ENCODE results near the gene SRRM4.
"Not testable (repeated sequence)": the region's sequence is repeated elsewhere in the genome, so short reads cannot be mapped to it uniquely, and the experiment has no call there.

Gene SRRM4

GRCh38 chr12:118984161-118984943 lies 3.0 kb downstream of the SRRM4 start:
- no peak for DNase-seq
- no peaks in the 10 kb centered on the region for H3K4me1 Mint-ChIP-seq (ENCODE audit: low read depth)
- H3K27ac Mint-ChIP-seq: no peak overlapping the region
- H3K27me3 Mint-ChIP-seq: peaks cover 44% of the 10 kb centered on the region
- H3K36me3 Mint-ChIP-seq (ENCODE audit: low read depth): no peaks in the 10 kb centered on the region
- no peaks in the 10 kb centered on the region for H3K9me3 Mint-ChIP-seq
- no peak overlapping the region for H3K4me3 Mint-ChIP-seq

- DNase-seq: no peak
- H3K4me3 Mint-ChIP-seq: no peak overlapping the region
- no peaks in the 10 kb centered on the region for H3K9me3 Mint-ChIP-seq
These were observed 4.7 kb downstream of the SRRM4 start for GRCh38 chr12:118986050-118986449.

GRCh38 chr12:118999107-118999506 lies 17.8 kb downstream of the SRRM4 start:
- H3K4me1 Mint-ChIP-seq (ENCODE audit: low read depth): no peaks in the 10 kb centered on the region
- H3K27ac Mint-ChIP-seq: no peak overlapping the region
- H3K36me3 Mint-ChIP-seq (ENCODE audit: low read depth): no peaks in the 10 kb centered on the region
- H3K9me3 Mint-ChIP-seq: no peaks in the 10 kb centered on the region
- no peaks in the 10 kb centered on the region for H3K27me3 Mint-ChIP-seq
- no peak overlapping the region for H3K4me3 Mint-ChIP-seq
- no peak for DNase-seq

More at GRCh38 chr12:118986050-118986449, 4.7 kb downstream of the SRRM4 start:
- Mint-ChIP-seq H3K27ac (no peak overlapping the region), H3K27me3 (peaks cover 32% of the 10 kb centered on the region), H3K4me1 (ENCODE audit: low read depth) (no peaks in the 10 kb centered on the region), H3K36me3 (ENCODE audit: low read depth) (no peaks in the 10 kb centered on the region)

DNA sequence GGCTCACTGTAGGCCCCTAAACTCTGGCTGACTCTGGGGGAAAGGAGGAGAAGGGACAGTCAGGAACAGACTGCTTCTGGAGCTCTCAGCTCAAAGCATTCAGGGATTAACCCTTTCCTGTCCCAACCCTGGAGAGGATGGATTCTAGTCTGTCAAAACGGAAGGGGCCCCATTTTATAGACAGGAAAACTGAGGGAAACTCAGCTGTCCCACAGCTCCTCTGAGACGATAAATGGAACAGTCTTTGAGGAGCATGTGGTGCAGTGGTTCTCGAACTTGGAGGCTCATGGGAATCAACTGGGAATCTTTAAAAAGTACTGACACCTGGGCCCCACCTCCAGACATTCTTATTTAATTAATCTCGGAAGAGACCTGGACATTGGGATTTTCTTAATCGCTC lies 23.7 kb downstream of the SRRM4 start:
- H3K36me3 Mint-ChIP-seq (ENCODE audit: low read depth): no peaks in the 10 kb centered on the region
- peaks cover 32% of the 10 kb centered on the region for H3K27me3 Mint-ChIP-seq
- H3K27ac Mint-ChIP-seq: no peak overlapping the region
- peaks cover 4% of the 10 kb centered on the region for H3K9me3 Mint-ChIP-seq
- no peak for DNase-seq
- no peak overlapping the region for H3K4me3 Mint-ChIP-seq
- H3K4me1 Mint-ChIP-seq (ENCODE audit: low read depth): no peaks in the 10 kb centered on the region

- no peak overlapping the region for H3K27ac Mint-ChIP-seq
- H3K4me3 Mint-ChIP-seq: no peak overlapping the region
- H3K4me1 Mint-ChIP-seq (ENCODE audit: low read depth): no peaks in the 10 kb centered on the region
- peaks cover 4% of the 10 kb centered on the region for H3K9me3 Mint-ChIP-seq
- H3K36me3 Mint-ChIP-seq (ENCODE audit: low read depth): no peaks in the 10 kb centered on the region
- DNase-seq: no peak
- H3K27me3 Mint-ChIP-seq: peaks cover 32% of the 10 kb centered on the region
These were observed 24.6 kb downstream of the SRRM4 start for GRCh38 chr12:119005913-119006312.

DNA sequence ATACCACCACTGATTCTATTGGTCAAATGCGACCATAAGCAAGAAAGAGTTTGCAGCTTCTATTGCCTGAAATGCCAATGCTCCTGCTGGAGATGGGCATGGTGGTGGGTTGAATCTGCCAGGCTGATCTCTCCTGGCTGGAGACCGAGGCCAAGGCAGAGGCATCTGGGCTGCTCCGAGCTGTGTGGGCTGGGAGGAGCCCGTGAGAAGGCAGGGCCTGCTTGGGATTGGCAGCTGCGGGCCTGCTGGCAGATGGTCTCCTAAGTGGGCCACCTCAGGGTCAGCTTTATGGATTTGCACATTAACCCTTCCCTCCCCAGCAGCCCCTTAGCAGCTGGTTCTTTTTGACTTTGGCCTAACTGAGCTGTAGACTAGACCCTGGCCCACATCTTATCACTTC lies 25.4 kb downstream of the SRRM4 start:
- peaks cover 32% of the 10 kb centered on the region for H3K27me3 Mint-ChIP-seq
- H3K9me3 Mint-ChIP-seq: peaks cover 8% of the 10 kb centered on the region
- DNase-seq: no peak
- H3K4me1 Mint-ChIP-seq (ENCODE audit: low read depth): no peaks in the 10 kb centered on the region
- no peaks in the 10 kb centered on the region for H3K36me3 Mint-ChIP-seq (ENCODE audit: low read depth)
- no peak overlapping the region for H3K4me3 Mint-ChIP-seq
- no peak overlapping the region for H3K27ac Mint-ChIP-seq

- Mint-ChIP-seq H3K27me3 (peaks cover 38% of the 10 kb centered on the region), H3K9me3 (peaks cover 16% of the 10 kb centered on the region)
- DNase-seq; H3K36me3 Mint-ChIP-seq (ENCODE audit: low read depth); H3K27ac Mint-ChIP-seq; H3K4me1 Mint-ChIP-seq (ENCODE audit: low read depth); H3K4me3 Mint-ChIP-seq: not testable (repeated sequence)
These were observed 26.9 kb downstream of the SRRM4 start for GRCh38 chr12:119008273-119008672.

DNA sequence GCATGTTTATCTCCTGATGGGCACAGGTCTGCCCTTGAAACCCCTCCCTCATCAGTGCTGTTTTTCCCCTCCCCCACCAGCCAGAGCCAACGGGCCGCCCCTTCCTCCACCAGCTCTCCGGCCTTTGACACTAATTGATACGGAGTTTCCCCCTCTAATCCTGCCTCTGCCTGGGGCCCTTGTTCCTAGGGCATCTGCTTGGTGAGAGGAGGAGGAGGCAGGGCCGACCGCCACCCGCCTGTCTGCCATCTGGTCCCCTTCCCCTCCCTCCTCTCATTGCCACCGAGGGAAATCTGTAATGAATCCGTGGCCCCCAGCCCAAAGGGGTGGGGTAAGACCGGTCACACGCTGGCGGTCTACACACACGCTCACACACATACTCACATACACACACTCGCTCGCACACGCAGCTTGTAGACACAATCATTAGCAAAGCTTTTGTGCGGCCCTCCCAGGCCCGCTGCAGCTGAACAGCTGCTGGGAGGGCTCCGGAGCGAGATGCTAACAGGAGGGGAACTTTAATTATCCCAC lies 27.4 kb downstream of the SRRM4 start:
- no peak overlapping the region for H3K4me3 Mint-ChIP-seq

DNA sequence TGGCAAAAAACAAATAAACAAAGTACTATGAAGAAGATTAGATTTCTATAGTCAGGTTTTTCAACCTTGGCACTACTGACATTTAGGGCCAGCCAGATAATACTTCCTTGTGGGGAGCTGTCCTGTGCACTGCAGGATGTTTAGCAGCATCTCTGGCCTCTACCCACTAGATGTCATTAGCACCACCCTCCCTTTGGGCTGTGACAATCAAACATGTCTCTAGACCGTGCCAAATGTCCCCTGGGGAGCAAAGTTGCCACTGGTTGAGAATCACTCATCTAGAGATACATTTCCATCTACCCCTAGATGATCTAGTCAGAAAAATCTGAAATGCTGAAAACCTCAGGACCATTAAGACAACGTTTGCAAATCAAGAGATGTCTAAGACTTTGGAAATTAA lies 29.9 kb downstream of the SRRM4 start:
- no peaks in the 10 kb centered on the region for H3K36me3 Mint-ChIP-seq (ENCODE audit: low read depth)

More for the DNA sequence above, 27.4 kb downstream of the SRRM4 start:
- DNase-seq: no peak
- Mint-ChIP-seq H3K27me3 (peaks cover 38% of the 10 kb centered on the region), H3K36me3 (ENCODE audit: low read depth) (no peaks in the 10 kb centered on the region), H3K9me3 (peaks cover 16% of the 10 kb centered on the region), H3K27ac (no peak overlapping the region), H3K4me1 (ENCODE audit: low read depth) (no peaks in the 10 kb centered on the region)

DNA sequence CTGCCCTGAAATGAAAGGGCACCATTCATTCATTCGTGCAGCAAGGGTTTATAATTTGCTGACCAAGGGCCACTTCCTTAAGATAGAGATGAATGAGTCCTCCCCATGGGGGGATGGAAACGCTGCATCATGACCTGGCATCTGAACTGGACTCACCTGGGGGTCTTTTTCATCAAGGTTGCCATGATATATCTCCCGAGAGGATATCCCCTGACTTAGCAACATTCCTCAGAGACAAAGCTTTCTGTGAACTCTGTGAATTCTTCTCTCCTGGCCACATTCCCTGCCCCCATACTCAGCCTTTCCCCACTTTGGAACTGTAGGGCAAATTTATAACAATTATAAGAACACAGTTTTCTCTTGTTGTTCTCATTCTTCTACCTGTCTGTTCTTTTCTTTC lies 30.8 kb downstream of the SRRM4 start:
- Mint-ChIP-seq H3K4me3 (no peak overlapping the region), H3K9me3 (peaks cover 16% of the 10 kb centered on the region), H3K36me3 (ENCODE audit: low read depth) (no peaks in the 10 kb centered on the region), H3K4me1 (ENCODE audit: low read depth) (no peaks in the 10 kb centered on the region), H3K27me3 (peaks cover 26% of the 10 kb centered on the region), H3K27ac (no peak overlapping the region)
- DNase-seq: no peak

More for the DNA sequence above, 29.9 kb downstream of the SRRM4 start:
- Mint-ChIP-seq H3K27me3 (peaks cover 31% of the 10 kb centered on the region), H3K27ac (no peak overlapping the region), H3K4me1 (ENCODE audit: low read depth) (no peaks in the 10 kb centered on the region), H3K9me3 (peaks cover 16% of the 10 kb centered on the region), H3K4me3 (no peak overlapping the region)
- no peak for DNase-seq

DNA sequence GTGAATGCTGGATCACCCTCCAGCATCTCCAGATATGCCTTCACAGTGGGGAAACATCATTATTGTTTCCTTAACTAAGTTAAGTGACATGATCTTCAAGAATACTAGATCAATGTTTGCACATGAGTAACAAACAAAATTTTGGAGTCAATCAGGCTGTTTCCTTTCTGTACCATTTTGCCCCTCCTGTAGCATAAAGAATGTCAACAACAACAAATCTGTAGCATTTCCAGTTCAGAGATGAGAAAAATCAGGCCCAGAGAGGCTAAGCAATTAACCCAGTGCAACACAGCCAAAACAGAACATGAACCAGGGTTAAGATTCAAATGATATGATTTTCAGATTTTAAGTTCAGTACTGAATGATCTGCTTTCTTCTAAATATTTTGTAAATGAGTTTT lies 31.7 kb downstream of the SRRM4 start:
- Mint-ChIP-seq H3K27ac (no peak overlapping the region), H3K36me3 (ENCODE audit: low read depth) (no peaks in the 10 kb centered on the region), H3K4me3 (no peak overlapping the region), H3K27me3 (peaks cover 23% of the 10 kb centered on the region), H3K9me3 (peaks cover 16% of the 10 kb centered on the region), H3K4me1 (ENCODE audit: low read depth) (no peaks in the 10 kb centered on the region)
- no peak for DNase-seq

GRCh38 chr12:119014368-119014767 lies 33.0 kb downstream of the SRRM4 start:
- Mint-ChIP-seq H3K36me3 (ENCODE audit: low read depth) (no peaks in the 10 kb centered on the region), H3K9me3 (peaks cover 12% of the 10 kb centered on the region), H3K27me3 (peaks cover 16% of the 10 kb centered on the region), H3K27ac (no peak overlapping the region), H3K4me1 (ENCODE audit: low read depth) (no peaks in the 10 kb centered on the region), H3K4me3 (no peak overlapping the region)
- DNase-seq: no peak

- H3K36me3 Mint-ChIP-seq (ENCODE audit: low read depth): no peaks in the 10 kb centered on the region
- H3K4me3 Mint-ChIP-seq: no peak overlapping the region
- no peak for DNase-seq
- H3K4me1 Mint-ChIP-seq (ENCODE audit: low read depth): no peaks in the 10 kb centered on the region
- peaks cover 10% of the 10 kb centered on the region for H3K9me3 Mint-ChIP-seq
- peaks cover 17% of the 10 kb centered on the region for H3K27me3 Mint-ChIP-seq
- H3K27ac Mint-ChIP-seq: no peak overlapping the region
These were observed 35.4 kb downstream of the SRRM4 start for GRCh38 chr12:119016715-119017114.

DNA sequence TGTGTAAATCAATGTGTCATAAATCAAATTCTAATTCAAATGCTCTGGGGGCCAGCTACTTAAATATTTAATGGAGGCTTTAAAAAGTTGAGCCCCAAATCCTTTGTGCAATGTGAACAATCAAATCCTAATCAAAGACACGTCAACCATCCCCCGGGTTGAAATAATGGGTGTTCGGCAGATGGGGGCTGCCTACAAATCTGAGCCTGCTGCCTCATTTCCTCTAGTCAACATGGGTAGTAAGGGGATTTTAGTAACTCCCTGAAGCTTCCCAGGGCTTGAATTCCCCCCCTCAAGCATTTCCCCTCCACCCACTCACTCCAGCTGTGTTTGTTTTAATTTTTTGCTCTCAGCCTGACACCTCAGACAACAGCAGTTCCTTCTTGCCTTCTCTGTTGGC lies 37.8 kb downstream of the SRRM4 start:
- Mint-ChIP-seq H3K4me1 (ENCODE audit: low read depth) (no peaks in the 10 kb centered on the region), H3K9me3 (peaks cover 6% of the 10 kb centered on the region), H3K27me3 (peaks cover 11% of the 10 kb centered on the region), H3K27ac (no peak overlapping the region), H3K36me3 (ENCODE audit: low read depth) (no peaks in the 10 kb centered on the region), H3K4me3 (no peak overlapping the region)
- no peak for DNase-seq
